GM21367 (cell line): ENCODE data around the gene FBXL13.
A peak's percentile ranks its signal among the peaks of the same experiment; 100 is the strongest.
"Not testable (repeated sequence)": the region's sequence is repeated elsewhere in the genome, so short reads cannot be mapped to it uniquely, and the experiment has no call there.

Source experiments
- ATAC-seq: cut with Tn5 transposase; IDR thresholded peaks from one replicate; pipeline ENCODE4 v1.9.1; 2021; ENCODE audit not compliant: unreplicated experiment

The FBXL13 gene

DNA sequence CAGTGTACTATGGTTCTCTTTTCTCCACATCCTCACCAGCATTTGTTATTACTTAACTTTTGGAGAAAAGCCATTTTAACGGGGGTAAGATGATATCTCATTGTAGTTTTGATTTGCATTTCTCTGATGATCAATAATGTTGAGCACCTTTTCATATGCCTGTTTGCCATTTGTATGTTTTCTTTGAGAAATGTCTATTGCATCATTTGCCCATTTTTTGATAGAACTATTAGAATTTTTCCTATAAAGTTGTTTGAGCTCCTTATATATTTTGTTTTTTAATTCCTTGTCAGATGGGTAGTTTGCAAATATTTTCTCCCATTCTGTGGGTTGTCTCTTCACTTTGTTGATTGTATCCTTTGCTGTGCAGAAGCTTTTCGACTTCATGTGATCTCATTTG, 172.5 kb downstream of the FBXL13 start:
- ATAC-seq, result not testable (repeated sequence)

GRCh38 chr7:102898532-102898859, 176.1 kb downstream of the FBXL13 start:
- ATAC-seq, result no peak

- ATAC-seq, result no peak
Measured at GRCh38 chr7:102897856-102898531, 176.6 kb downstream of the FBXL13 start.

GRCh38 chr7:102897211-102897631, 177.4 kb downstream of the FBXL13 start:
- no peak for ATAC-seq

- no peak for ATAC-seq
Measured at GRCh38 chr7:102896585-102896984, 178.0 kb downstream of the FBXL13 start.

DNA sequence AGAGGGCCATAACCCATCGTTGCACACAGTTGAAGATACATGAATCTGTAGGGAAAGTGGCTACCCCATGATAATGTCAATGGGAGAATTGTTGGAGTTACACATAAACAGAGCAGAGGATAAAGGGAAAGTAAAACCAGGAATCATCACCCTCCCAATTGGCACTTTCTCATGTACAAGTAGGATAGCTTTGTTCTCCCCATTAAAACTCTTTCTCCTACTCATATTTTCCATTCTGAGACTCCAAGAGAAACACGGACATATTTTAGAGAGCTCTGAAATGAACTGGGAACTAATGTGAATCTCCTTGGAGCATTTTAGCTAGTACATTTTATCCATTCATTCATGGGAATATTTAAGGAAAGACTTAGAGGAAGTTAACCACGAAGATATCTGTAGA, 179.0 kb downstream of the FBXL13 start:
- no peak for ATAC-seq

DNA sequence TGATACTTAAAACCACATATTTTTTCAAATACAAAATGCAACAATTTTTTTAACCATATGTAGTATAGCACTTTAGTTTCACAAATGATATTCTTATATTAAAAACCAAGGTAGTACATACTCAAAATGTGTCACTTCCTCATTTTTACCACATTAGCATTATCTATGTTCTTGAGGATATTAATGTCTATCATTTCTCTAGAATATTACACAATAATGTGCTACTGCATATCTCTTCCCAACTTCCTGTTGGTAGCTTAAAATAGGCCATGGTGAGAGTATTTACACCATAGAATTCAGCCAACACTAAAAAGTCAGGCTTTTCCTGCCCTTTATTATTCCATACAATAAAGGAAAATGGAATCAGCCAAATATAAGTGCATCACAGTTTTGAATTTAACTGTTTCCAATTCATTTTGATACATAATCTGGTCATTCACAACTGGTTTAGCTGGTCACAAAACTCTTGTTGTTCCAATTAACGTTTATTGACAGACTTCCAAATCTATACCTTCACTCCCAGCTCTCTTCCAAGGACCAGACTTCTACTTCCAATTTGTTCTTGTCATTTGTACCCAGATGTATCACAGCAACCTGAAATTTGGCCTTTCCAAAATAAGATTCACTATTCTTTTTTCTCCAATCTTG, 181.8 kb downstream of the FBXL13 start:
- no peak for ATAC-seq

DNA sequence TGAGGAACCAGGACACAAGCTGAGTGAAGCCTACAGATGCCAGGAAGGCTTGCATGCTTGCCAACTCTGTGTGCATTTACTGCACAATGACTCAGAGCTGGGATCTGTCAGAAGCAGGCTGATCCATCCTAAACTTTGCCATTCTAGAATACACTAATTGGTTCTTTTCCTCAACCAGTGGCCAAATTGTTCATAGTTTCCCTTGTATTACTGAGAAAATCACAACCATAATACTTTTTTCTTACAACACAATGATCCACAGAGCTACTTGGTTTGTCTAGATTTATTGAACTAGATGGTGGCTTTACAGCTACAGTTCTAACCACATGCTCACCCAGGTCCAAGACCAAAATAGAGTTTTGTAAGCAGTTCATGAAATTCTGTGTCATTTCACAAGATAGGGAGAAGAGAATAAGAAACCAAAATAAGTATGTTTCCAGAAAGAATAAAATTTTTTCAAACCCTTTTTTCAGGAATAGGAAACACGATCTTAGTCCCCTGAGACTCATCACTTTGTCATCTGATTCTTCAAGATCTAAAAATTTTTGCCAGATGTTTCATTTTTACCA, 182.8 kb downstream of the FBXL13 start:
- ATAC-seq, result no peak

DNA sequence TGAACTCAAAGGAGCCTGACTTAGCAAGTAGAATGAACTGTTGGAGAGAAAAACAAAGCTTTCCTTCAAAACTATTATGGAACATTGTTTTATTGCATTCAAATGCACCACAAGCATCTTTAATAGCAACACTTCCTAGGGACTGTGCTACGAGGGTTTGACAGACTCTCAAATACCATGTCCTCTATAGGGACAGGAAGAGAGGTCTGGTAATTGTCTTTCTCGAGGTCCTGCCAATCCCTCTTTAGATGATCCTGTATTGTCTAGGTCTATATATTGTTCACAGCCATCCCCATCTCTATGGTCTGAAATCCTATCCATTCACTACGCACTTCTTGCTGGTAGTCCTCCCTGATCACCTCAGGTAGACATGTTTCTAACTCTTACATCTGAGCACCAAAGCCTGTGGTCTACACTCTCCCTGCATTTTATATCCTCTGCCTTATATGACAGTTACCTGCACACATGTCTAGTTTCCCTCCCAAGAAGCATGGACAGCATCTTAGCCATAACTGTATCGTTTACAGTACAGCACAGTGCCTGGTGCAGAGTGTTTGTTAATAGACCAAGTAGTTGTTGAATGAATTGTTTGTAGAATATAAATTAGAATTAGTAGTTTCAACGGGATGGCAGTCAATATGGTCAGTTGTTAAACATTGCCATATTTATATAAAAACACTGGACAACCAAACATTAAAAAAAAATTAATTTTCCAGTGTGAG, 183.5 kb downstream of the FBXL13 start:
- no peak for ATAC-seq

GRCh38 chr7:102890292-102890970, 184.2 kb downstream of the FBXL13 start:
- ATAC-seq, result no peak

GRCh38 chr7:102889851-102890250, 184.7 kb downstream of the FBXL13 start:
- no peak for ATAC-seq

DNA sequence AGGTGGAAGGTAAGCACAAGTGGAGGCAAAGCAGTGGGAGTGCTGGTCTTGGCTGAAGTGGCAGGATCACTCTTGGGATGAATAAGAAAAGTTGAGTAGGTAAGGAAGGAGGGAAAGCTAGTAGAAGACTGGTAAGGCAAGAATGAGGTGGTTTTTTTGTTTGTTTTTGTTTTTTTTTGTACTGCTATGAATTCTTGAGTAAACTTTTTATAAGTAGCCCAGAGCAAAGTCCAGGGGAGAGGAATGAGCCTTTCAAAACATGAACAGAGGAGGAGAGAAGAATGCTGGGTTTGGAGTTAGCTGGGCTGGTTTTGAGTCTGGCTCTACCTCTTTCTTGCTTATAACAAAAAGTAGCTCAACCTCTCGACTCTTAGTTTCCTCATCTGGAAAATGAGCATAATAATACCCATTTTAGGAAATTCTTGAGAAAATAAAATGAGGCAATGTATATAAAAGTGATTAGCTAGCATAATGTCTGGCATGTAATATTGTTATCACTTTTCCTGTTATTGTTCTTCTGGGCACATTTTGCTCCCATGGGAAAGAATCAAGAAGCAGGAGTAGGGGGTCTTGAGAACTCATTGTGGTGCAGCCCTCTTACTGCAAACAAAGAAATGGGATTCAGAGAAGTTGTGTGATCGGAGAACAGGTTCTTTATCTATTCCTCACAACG, 185.9 kb downstream of the FBXL13 start:
- ATAC-seq, result no peak

GRCh38 chr7:102883098-102883860, 191.3 kb downstream of the FBXL13 start:
- ATAC-seq, result no peak

- no peak for ATAC-seq
Measured at GRCh38 chr7:102875700-102876295, 198.8 kb downstream of the FBXL13 start.

DNA sequence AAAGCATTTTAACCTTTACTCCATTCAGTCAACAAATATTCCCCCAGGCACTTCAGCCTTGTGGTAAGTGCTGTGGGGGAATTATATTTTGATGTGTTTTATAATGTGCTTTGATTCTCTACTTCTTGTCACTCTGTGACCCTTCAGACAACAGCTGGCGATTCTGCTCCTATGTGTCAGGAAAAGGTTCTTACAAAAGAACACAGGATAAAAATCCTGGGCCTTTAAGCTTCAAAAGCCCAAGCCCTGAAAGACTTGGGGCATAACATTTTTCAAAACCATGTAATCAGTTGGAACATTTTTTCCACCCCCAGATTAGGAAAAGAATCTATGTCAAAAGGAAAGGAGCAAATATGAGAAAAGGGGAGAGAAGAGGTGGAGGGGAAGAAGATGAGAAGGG, 199.6 kb downstream of the FBXL13 start:
- ATAC-seq, result no peak

GRCh38 chr7:102874166-102874829, 200.3 kb downstream of the FBXL13 start:
- peak; percentile 96 for ATAC-seq

- ATAC-seq, result no peak
Measured at GRCh38 chr7:102873470-102874165, 201.0 kb downstream of the FBXL13 start.

DNA sequence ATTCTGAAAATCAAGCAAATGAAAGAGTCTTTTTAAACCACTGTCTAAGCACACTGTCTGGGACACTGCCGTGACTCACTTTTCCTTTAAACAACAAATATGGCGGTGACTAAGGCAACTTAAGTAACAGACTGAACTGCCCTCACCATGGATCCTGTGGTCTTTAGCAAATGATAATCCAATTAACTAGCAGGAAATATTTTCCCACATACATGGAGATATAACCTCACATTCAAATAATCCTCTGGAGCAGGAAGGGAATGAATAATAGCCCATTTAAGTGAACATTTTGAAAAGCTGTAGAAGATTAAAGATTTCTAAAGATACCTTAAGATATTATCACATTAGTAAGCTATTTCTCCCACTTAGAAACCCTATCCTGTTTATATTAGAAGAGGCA, 202.1 kb downstream of the FBXL13 start:
- no peak for ATAC-seq

DNA sequence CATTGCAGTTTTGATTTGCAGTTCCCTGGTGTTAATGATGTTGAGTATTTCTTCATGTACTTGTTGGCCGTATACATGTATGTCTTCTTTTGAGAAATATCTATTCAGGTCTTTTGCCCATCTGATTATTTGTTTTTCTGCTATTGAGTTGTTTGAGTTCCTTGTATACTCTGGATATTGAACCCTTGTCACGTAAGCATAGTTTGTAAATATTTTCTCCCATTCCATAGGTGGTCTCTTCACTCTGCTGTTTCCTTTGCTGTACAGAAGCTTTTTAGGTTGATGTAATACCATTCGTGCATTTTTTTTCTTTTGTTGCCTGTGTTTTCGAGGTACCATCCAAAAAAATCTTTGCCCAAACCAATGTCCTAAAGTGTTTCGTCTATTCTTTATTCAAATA, 205.4 kb downstream of the FBXL13 start:
- ATAC-seq, result no peak
